Raji (cell line): ENCODE results near the gene MAML2.

Source experiments
- POLR2A ChIP-seq: IDR thresholded peaks from 2 replicates; pipeline ENCODE4 v1.6.1; 2011; ENCODE audit warnings: low read depth, low read length, control low read depth; ENCODE audit not compliant: insufficient read depth

Gene MAML2

GRCh38 chr11:96173422-96173821 is 169.6 kb downstream of the MAML2 start:
- TF ChIP-seq POLR2A = no peak

GRCh38 chr11:96172604-96173003 is 170.4 kb downstream of the MAML2 start:
- no peak for TF ChIP-seq POLR2A

GRCh38 chr11:96169250-96169649 is 173.7 kb downstream of the MAML2 start:
- TF ChIP-seq POLR2A = no peak

- TF ChIP-seq POLR2A = no peak
Observed at GRCh38 chr11:96168623-96169022, 174.4 kb downstream of the MAML2 start.

- TF ChIP-seq POLR2A = no peak
Observed at GRCh38 chr11:96167787-96168186, 175.2 kb downstream of the MAML2 start.

GRCh38 chr11:96167203-96167758 is 175.7 kb downstream of the MAML2 start:
- TF ChIP-seq POLR2A = no peak

GRCh38 chr11:96162816-96163499 is 180.0 kb downstream of the MAML2 start:
- TF ChIP-seq POLR2A = no peak

- TF ChIP-seq POLR2A = no peak
Observed at GRCh38 chr11:96161307-96162089, 181.5 kb downstream of the MAML2 start.

- TF ChIP-seq POLR2A = no peak
Observed at GRCh38 chr11:96160732-96161306, 182.2 kb downstream of the MAML2 start.

GRCh38 chr11:96159968-96160367 is 183.0 kb downstream of the MAML2 start:
- TF ChIP-seq POLR2A = no peak

GRCh38 chr11:96158126-96158525 is 184.9 kb downstream of the MAML2 start:
- TF ChIP-seq POLR2A = no peak

GRCh38 chr11:96157517-96157873 is 185.5 kb downstream of the MAML2 start:
- no peak for TF ChIP-seq POLR2A

- TF ChIP-seq POLR2A = no peak
Observed at GRCh38 chr11:96156379-96156722, 186.6 kb downstream of the MAML2 start.

GRCh38 chr11:96155627-96156378 is 187.2 kb downstream of the MAML2 start:
- no peak for TF ChIP-seq POLR2A

- TF ChIP-seq POLR2A = no peak
Observed at GRCh38 chr11:96154802-96155520, 188.0 kb downstream of the MAML2 start.
